ENCODE data around the gene RRAS2.
"Not testable (repeated sequence)": the region's sequence is repeated elsewhere in the genome, so short reads cannot be mapped to it uniquely, and the experiment has no call there.

RRAS2 gene

DNA sequence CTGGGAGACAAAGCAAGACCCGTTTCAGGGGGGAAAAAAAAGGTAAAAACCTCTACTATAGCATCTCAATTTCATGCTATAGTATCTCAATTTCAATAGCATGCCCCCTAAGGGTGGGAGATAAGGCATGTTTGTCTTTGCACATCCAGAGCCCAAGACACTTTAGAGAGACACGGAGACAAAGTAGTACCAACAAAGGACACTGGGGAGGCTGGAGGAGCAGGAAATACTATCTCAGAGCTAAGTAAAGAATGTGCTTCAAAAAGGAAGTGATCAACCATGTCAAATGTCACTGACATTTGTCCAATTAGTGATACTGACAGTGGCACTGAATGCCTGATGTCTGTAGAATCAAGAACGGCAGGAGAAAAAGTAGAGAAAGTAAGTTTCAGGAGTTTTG is 68.6 kb downstream of the RRAS2 start:
- peak overlapping the region; percentile 12 for H3K27ac Mint-ChIP-seq
- DNase-seq (ENCODE audit: low spot score in 2 of 2): no peak
- peaks cover 13% of the 10 kb centered on the region for H3K4me1 Mint-ChIP-seq
- no peaks in the 10 kb centered on the region for H3K27me3 Mint-ChIP-seq
- H3K9me3 Mint-ChIP-seq: no peaks in the 10 kb centered on the region
- no peak overlapping the region for H3K4me3 Mint-ChIP-seq
- peaks cover 31% of the 10 kb centered on the region for H3K36me3 Mint-ChIP-seq
- ATAC-seq (ENCODE audit: low read depth): peak; percentile 62

DNA sequence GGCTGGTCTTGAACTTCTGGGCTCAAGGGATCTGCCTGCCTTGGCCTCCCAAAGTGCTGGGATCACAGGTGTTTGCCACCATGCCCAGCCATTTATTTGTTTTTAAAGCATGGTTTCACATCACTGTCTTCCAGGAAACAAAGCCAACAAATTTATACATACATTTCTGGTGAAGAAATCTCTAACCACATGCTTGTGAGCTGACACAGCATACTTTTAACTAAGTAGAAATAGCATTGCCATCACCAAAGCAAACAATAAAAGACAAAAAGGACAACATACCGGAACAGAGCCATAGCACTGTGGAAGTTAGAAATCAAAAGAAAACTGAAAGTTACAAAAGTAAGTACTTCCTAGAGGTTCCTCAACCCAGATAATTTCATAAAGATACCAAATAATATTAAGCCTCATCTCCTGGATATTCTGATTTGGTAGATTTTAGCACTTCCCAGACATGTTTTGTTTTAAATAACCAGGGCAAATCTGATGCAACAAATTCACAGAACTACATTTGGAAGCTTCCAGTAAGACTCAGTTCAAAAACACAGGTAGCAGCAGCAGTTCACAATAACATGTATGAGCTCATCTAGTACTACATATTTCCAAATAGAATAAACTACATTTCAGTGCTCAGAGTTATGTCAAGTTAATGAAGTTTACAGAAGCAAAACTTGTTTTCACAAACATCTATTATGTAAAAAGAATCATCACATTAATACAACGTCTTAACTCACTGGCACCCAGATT is 70.6 kb downstream of the RRAS2 start:
- H3K27ac Mint-ChIP-seq: peak overlapping the region; percentile 46
- H3K27me3 Mint-ChIP-seq: no peaks in the 10 kb centered on the region
- H3K9me3 Mint-ChIP-seq: no peaks in the 10 kb centered on the region
- H3K36me3 Mint-ChIP-seq: peaks cover 31% of the 10 kb centered on the region
- ATAC-seq (ENCODE audit: low read depth): no peak
- H3K4me1 Mint-ChIP-seq: peaks cover 13% of the 10 kb centered on the region
- no peak for DNase-seq (ENCODE audit: low spot score in 2 of 2)
- H3K4me3 Mint-ChIP-seq: no peak overlapping the region

DNA sequence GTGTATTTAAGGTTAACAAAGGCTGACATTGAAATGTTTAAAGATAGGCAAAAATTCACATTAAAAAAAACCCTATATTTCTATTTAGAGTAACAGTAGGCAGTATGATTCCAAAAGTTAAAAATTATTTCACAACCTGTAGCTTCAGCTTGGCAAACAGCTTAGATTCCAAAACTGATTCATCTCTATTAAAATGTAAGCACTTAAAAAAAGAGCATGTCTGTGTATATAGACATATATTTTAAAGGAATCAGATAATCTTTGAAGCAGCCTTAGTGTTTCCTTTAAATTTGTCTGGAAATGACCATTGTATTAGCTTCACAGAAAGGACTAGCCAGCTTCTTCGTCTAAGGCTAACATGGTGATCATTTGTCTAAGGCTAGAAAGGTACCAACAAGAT is 80.1 kb downstream of the RRAS2 start:
- H3K36me3 Mint-ChIP-seq: peaks cover 29% of the 10 kb centered on the region
- H3K4me3 Mint-ChIP-seq; H3K27me3 Mint-ChIP-seq; H3K9me3 Mint-ChIP-seq; DNase-seq (ENCODE audit: low spot score in 2 of 2); ATAC-seq (ENCODE audit: low read depth); H3K4me1 Mint-ChIP-seq; H3K27ac Mint-ChIP-seq: not testable (repeated sequence)

DNA sequence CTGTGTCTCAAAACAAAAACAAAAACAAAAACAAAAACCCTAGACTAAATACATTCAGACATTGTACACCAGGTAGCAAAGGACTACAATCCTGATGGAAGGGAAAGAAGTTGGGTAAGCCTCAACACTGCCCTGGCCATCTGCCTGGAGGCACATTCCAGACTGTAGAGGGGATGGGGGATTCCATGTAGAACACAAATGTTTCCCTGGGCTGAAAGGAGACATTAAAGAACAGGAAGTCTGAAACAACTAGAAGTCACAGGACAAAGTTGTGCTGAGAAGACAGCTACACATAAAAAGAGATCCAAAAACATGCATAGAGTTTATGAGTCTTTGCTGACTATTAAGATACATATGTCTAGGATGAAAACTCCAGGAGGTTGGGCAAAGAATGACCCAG is 83.9 kb downstream of the RRAS2 start:
- no peak for DNase-seq (ENCODE audit: low spot score in 2 of 2)
- H3K9me3 Mint-ChIP-seq: no peaks in the 10 kb centered on the region
- H3K36me3 Mint-ChIP-seq: peaks cover 24% of the 10 kb centered on the region
- no peak for ATAC-seq (ENCODE audit: low read depth)
- peaks cover 31% of the 10 kb centered on the region for H3K4me1 Mint-ChIP-seq
- H3K4me3 Mint-ChIP-seq: no peak overlapping the region
- H3K27me3 Mint-ChIP-seq: no peaks in the 10 kb centered on the region
- H3K27ac Mint-ChIP-seq: no peak overlapping the region

- peaks cover 33% of the 10 kb centered on the region for H3K4me1 Mint-ChIP-seq
- H3K27me3 Mint-ChIP-seq: no peaks in the 10 kb centered on the region
- H3K27ac Mint-ChIP-seq: no peak overlapping the region
- no peak overlapping the region for H3K4me3 Mint-ChIP-seq
- ATAC-seq (ENCODE audit: low read depth): no peak
- H3K36me3 Mint-ChIP-seq: peaks cover 17% of the 10 kb centered on the region
- H3K9me3 Mint-ChIP-seq: no peaks in the 10 kb centered on the region
- DNase-seq (ENCODE audit: low spot score in 2 of 2): no peak
Measured at GRCh38 chr11:14273895-14274294, 85.1 kb downstream of the RRAS2 start.

DNA sequence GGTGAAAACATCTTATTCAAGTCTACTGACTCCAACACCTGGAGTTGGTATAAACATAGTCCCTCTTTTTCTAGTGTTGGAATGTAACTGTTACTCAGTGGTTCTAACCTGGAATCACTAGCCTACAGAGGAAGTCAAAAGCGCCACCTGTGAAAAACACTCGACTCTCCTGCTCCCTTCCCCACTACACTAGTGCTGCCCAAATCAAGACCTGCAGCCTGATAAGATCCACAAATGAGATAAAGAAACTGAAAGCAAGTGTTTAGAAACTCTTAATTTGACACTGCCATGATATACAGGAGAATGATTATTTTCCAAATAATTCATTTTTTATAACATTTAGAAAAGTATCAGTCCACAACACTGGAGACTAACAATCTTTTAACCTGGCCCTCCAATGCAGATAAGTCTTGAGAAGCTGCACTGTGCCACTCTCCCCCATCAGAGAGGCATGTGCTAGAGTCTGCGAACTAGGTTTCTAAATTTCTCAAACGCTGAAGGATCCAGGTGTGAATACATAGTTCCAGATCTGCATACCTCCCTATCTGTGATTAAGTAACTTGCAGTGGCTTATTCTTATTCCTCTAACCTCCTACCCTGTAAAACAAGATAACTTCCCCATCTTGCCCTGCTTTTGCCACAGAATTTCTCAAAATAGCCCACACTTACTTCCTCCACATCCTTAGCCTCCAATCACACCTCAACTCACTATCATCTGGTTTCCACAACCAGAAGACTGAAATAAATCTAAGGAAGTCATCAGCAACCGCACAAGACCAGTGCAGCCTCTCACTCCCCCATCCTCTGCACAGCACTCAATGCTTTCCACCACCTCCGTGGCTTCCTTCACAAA is 88.1 kb downstream of the RRAS2 start:
- H3K36me3 Mint-ChIP-seq: peaks cover 17% of the 10 kb centered on the region
- peak overlapping the region; percentile 6 for H3K27ac Mint-ChIP-seq
- no peaks in the 10 kb centered on the region for H3K9me3 Mint-ChIP-seq
- ATAC-seq (ENCODE audit: low read depth) (peak; percentile 62), DNase-seq (ENCODE audit: low spot score in 2 of 2) (no peak)
- H3K4me1 Mint-ChIP-seq: peaks cover 27% of the 10 kb centered on the region
- H3K4me3 Mint-ChIP-seq: peak overlapping the region; percentile 32
- H3K27me3 Mint-ChIP-seq: no peaks in the 10 kb centered on the region

GRCh38 chr11:14269692-14270573 is 89.0 kb downstream of the RRAS2 start:
- Mint-ChIP-seq H3K4me1 (peaks cover 24% of the 10 kb centered on the region), H3K4me3 (no peak overlapping the region), H3K27ac (peak overlapping the region; percentile 45), H3K36me3 (peaks cover 23% of the 10 kb centered on the region), H3K27me3 (no peaks in the 10 kb centered on the region), H3K9me3 (no peaks in the 10 kb centered on the region)
- ATAC-seq (ENCODE audit: low read depth) (peak; percentile 70), DNase-seq (ENCODE audit: low spot score in 2 of 2) (no peak)

GRCh38 chr11:14267861-14268635 is 90.9 kb downstream of the RRAS2 start:
- DNase-seq (ENCODE audit: low spot score in 2 of 2) (no peak), ATAC-seq (ENCODE audit: low read depth) (no peak)
- Mint-ChIP-seq H3K36me3 (peaks cover 24% of the 10 kb centered on the region), H3K27me3 (no peaks in the 10 kb centered on the region), H3K9me3 (peaks cover 4% of the 10 kb centered on the region), H3K4me1 (peaks cover 27% of the 10 kb centered on the region), H3K27ac (no peak overlapping the region), H3K4me3 (no peak overlapping the region)

DNA sequence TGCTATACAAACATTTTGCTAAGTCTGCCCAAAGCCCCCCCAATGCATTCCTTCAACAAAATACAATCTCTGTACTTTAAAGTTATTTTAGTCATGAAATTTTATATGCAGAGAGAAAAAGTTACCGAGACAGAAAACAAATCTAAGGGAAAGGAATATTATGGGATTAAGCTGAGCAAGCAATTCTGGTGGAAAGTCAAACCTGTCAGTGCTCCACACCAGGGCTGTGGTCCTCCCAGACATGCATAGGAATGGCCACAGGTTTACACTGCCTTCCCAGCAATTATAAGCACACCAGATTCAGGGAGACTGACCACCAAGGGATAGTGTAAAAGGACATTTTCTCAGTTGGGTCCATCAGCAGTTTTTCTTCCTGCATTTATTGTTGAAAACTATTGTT is 92.4 kb downstream of the RRAS2 start:
- Mint-ChIP-seq H3K27ac (no peak overlapping the region), H3K36me3 (peaks cover 21% of the 10 kb centered on the region), H3K4me1 (peaks cover 18% of the 10 kb centered on the region), H3K4me3 (no peak overlapping the region), H3K27me3 (no peaks in the 10 kb centered on the region), H3K9me3 (peaks cover 4% of the 10 kb centered on the region)
- ATAC-seq (ENCODE audit: low read depth): no peak
- DNase-seq (ENCODE audit: low spot score in 2 of 2): no peak

- ATAC-seq (ENCODE audit: low read depth) (no peak), DNase-seq (ENCODE audit: low spot score in 2 of 2) (no peak)
- Mint-ChIP-seq H3K4me3 (no peak overlapping the region), H3K4me1 (peaks cover 4% of the 10 kb centered on the region), H3K9me3 (peaks cover 4% of the 10 kb centered on the region), H3K27ac (peak overlapping the region; percentile 38), H3K27me3 (no peaks in the 10 kb centered on the region), H3K36me3 (peaks cover 21% of the 10 kb centered on the region)
Measured at GRCh38 chr11:14264966-14265365, 94.0 kb downstream of the RRAS2 start.

DNA sequence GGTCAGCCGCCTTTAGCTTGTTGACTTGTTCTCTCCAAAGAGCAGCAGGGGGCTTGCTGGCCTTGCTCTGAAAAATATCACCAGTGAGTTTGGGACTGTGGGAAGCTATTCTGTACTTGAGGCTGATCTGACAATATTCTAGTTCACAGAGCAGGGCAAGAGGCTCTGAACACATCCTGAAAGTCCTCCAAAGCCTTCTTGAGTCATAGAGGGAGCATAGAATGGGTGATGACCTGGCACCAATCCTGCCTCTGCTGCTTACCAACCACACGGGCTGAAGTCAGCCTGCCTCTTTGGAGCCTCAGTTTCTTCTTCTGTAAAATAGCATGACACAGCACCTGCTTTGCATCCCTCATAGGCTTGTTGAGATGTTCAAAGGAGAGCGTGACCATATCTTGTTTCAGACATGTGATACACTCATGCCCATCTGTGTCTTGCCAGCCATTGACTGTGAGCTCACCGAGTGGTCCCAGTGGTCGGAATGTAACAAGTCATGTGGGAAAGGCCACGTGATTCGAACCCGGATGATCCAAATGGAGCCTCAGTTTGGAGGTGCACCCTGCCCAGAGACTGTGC is 96.6 kb downstream of the RRAS2 start:
- no peak for DNase-seq (ENCODE audit: low spot score in 2 of 2)
- Mint-ChIP-seq H3K27ac (no peak overlapping the region), H3K4me1 (peaks cover 3% of the 10 kb centered on the region), H3K9me3 (peaks cover 4% of the 10 kb centered on the region), H3K4me3 (no peak overlapping the region), H3K36me3 (peaks cover 15% of the 10 kb centered on the region), H3K27me3 (no peaks in the 10 kb centered on the region)
- ATAC-seq (ENCODE audit: low read depth): no peak

- Mint-ChIP-seq H3K4me1 (peaks cover 3% of the 10 kb centered on the region), H3K9me3 (peaks cover 4% of the 10 kb centered on the region), H3K27ac (no peak overlapping the region), H3K27me3 (no peaks in the 10 kb centered on the region), H3K4me3 (no peak overlapping the region), H3K36me3 (peaks cover 13% of the 10 kb centered on the region)
- DNase-seq (ENCODE audit: low spot score in 2 of 2) (no peak), ATAC-seq (ENCODE audit: low read depth) (no peak)
Measured at GRCh38 chr11:14261066-14261465, 97.9 kb downstream of the RRAS2 start.

DNA sequence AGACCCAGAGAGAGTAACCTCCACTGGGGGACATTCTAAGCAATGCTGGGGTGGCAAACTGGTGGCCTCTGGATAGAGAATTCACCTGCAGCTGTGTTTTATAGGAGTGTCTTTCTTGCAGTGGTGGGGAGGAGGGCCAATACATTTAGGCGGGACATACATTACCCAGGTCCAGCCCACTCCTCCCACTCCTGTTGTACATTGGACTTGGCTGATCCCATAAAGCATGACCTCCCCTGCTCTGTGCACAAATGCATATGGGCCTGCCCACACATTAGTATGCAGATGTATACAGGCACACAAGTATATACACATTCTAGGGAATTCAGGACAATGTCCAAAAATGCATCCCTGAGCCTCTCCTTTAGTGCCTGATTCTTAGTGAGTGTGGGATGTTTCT is 99.1 kb downstream of the RRAS2 start:
- Mint-ChIP-seq H3K4me1 (peaks cover 3% of the 10 kb centered on the region), H3K27me3 (peaks cover 1% of the 10 kb centered on the region), H3K9me3 (peaks cover 4% of the 10 kb centered on the region), H3K36me3 (peaks cover 4% of the 10 kb centered on the region), H3K27ac (no peak overlapping the region), H3K4me3 (no peak overlapping the region)
- ATAC-seq (ENCODE audit: low read depth) (no peak), DNase-seq (ENCODE audit: low spot score in 2 of 2) (no peak)

Measured in memory B cell (primary cell).